GM21528 (cell line): Measurements from ENCODE around the gene PCDHA13.
"Not testable (repeated sequence)": the region's sequence is repeated elsewhere in the genome, so short reads cannot be mapped to it uniquely, and the experiment has no call there.

Source experiments
- ATAC-seq: cut with Tn5 transposase; IDR thresholded peaks from one replicate; pipeline ENCODE4 v1.9.1; 2021; ENCODE audit warnings: mild to moderate bottlenecking, moderate library complexity; ENCODE audit not compliant: unreplicated experiment, low FRiP score

Gene PCDHA13

DNA sequence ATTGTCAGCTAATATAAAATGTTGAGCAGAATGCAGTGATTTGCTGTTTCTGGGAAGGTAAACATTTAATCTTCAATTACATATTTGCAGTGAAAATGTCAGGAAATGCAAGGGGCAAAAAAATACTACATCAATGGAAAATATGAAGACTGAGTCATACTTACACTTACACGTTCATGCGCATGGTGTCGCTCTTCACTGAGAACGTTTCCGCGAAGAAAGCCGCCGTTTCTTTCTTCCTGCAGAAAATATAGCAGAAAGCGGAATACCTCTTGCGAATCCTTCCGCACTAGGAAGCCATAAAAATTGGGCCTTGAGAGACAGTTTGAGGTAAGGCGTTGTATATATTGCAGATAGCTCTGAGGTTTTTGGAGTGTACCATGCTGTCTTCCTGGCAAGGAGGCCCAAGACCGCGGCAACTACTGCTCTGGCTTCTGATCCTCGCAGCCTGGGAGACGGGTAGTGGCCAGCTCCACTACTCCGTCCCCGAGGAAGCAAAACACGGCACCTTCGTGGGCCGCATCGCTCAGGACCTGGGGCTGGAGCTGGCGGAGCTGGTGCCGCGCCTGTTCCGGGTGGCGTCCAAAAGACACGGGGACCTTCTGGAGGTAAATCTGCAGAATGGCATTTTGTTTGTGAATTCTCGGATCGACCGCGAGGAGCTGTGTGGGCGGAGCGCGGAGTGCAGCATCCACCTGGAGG, at the start of gene PCDHA13:
TSS of gene PCDHA13 (plus strand) at position 236 of the 702 bp plus-strand sequence. CDS start at position 381, 145 bp downstream.
- ATAC-seq: no peak

GRCh38 chr5:140833993-140834392, 47.9 kb upstream of the PCDHA13 start, which contains the start of gene PCDHA7:
TSS of gene PCDHA7 (plus strand) at chr5:140834269. CDS start at chr5:140834384, 115 bp downstream.
- no peak for ATAC-seq

DNA sequence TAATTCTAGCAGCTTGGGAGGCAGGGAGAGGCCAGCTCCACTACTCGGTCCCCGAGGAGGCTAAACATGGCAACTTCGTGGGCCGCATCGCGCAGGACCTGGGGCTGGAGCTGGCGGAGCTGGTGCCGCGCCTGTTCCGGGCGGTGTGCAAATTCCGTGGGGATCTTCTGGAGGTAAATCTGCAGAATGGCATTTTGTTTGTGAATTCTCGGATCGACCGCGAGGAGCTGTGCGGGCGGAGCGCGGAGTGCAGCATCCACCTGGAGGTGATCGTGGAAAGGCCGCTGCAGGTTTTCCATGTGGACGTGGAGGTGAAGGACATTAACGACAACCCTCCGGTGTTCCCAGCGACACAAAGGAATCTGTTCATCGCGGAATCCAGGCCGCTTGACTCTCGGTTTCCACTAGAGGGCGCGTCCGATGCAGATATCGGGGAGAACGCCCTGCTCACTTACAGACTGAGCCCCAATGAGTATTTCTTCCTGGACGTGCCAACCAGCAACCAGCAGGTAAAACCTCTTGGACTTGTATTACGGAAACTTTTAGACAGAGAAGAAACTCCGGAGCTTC, 47.4 kb upstream of the PCDHA13 start:
- ATAC-seq: not testable (repeated sequence)

- no peak for ATAC-seq
Observed at GRCh38 chr5:140835622-140836510, 46.1 kb upstream of the PCDHA13 start.

GRCh38 chr5:140840978-140841962, 40.7 kb upstream of the PCDHA13 start, which contains the start of gene PCDHA8:
TSS of gene PCDHA8 (plus strand) at chr5:140841187. CDS start at chr5:140841322, 135 bp downstream.
- ATAC-seq: no peak

GRCh38 chr5:140842798-140843733, 38.9 kb upstream of the PCDHA13 start:
- ATAC-seq: no peak

DNA sequence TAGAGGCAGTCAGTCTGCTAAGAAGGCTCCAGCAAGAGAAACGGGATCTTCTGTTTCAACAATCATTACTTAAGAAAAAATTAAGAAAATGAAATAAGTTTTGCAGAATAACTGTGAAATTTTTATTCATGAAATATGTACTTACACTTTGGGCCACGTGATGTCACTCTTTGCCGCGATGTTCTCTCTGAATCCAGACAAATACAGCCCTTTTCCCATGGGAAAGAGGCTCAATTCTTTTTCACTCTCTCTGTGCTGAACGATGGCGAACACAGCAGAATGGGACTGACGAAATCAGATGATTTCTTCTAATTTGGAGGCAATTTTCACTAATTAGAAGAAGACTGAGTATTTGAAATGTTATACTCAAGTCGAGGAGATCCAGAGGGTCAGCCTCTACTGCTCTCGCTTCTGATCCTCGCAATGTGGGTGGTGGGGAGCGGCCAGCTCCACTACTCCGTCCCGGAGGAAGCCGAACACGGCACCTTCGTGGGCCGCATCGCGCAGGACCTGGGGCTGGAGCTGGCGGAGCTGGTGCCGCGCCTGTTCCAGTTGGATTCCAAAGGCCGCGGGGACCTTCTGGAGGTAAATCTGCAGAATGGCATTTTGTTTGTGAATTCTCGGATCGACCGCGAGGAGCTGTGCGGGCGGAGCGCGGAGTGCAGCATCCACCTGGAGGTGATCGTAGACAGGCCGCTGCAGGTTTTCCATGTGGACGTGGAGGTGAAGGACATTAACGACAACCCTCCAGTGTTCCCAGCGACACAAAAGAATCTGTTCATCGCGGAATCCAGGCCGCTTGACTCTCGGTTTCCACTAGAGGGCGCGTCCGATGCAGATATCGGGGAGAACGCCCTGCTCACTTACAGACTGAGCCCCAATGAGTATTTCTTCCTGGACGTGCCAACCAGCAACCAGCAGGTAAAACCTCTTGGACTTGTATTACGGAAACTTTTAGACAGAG, 33.5 kb upstream of the PCDHA13 start, which contains the start of gene PCDHA9:
TSS of gene PCDHA9 (plus strand) at position 244 of the 964 bp plus-strand sequence. CDS start at position 358, 114 bp downstream.
- ATAC-seq: not testable (repeated sequence)

GRCh38 chr5:140849831-140850634, 31.9 kb upstream of the PCDHA13 start:
- ATAC-seq: not testable (repeated sequence)

DNA sequence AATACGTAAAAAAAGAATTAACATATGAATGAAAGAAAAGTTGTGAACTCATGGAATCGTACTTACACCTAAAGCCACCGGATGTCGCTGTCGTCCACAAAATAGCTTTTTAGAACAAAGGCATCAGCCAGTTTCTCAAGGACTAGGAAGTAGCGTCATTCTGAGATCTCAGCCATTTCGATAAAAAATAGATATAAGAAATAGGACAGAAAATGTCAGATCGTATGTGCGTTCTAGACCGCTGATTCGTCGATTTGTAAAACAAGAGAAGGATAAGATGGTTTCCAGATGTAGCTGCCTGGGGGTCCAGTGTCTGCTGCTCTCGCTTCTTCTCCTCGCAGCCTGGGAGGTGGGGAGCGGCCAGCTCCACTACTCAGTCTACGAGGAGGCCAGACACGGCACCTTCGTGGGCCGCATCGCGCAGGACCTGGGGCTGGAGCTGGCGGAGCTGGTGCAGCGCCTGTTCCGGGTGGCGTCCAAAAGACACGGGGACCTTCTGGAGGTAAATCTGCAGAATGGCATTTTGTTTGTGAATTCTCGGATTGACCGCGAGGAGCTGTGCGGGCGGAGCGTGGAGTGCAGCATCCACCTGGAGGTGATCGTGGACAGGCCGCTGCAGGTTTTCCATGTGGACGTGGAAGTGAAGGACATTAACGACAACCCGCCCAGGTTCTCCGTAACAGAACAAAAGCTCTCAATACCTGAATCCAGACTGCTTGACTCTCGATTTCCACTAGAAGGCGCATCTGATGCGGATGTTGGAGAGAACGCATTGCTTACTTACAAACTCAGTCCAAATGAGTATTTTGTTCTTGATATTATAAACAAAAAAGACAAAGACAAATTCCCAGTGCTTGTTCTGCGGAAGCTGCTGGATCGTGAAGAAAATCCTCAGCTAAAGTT, 25.9 kb upstream of the PCDHA13 start, which contains the start of gene PCDHA10:
TSS of gene PCDHA10 (plus strand) at position 126 of the 903 bp plus-strand sequence. CDS start at position 278, 152 bp downstream.
- ATAC-seq: no peak

- no peak for ATAC-seq
Observed at GRCh38 chr5:140857177-140857986, 24.5 kb upstream of the PCDHA13 start.

GRCh38 chr5:140857987-140858240, 24.0 kb upstream of the PCDHA13 start:
- no peak for ATAC-seq

- no peak for ATAC-seq
Observed at GRCh38 chr5:140862441-140863295, 19.3 kb upstream of the PCDHA13 start.

DNA sequence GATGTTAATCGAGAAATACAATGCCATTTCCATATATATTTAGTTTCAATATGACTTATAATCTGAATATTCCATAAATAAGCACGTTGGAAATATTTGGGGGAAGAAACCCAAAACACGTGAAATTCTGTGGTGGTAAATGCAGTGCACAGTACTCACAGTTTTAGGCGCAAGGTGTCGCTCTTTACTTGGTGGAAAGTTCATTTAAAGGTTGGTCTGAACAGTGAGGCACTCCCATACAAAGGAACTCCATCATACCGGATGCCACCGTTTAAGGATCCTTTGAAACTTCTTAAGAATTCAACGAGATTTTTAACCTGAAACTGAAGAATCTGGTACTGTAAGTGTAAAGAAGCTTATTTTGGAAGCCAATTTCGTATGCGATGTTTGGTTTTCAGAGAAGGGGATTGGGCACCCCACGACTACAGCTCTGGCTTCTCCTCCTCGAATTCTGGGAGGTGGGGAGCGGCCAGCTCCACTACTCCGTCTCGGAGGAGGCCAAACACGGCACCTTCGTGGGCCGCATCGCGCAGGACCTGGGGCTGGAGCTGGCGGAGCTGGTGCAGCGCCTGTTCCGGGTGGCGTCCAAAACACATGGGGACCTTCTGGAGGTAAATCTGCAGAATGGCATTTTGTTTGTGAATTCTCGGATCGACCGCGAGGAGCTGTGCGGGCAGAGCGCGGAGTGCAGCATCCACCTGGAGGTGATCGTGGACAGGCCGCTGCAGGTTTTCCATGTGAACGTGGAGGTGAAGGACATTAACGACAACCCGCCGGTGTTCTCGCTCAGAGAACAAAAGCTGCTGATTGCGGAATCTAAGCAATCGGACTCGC, 13.0 kb upstream of the PCDHA13 start, which contains the start of gene PCDHA11:
TSS of gene PCDHA11 (plus strand) at position 237 of the 834 bp plus-strand sequence. CDS start at position 384, 147 bp downstream.
- no peak for ATAC-seq
